GM19239 (cell line): ENCODE data around the gene PISD.
"Not testable (repeated sequence)": the region's sequence is repeated elsewhere in the genome, so short reads cannot be mapped to it uniquely, and the experiment has no call there.

ENCODE experiments used
- DNase-seq: peaks from one replicate; pipeline ENCODE4 v3.0.0; 2011; ENCODE audit warnings: low spot score; ENCODE audit not compliant: insufficient read length
- FAIRE-seq: peaks from 2 replicates; lab custom pipeline; 2011; peaks lifted over from hg19 to GRCh38; lab: Jason Lieb, UNC

The PISD gene

GRCh38 chr22:31612891-31613285, 49.1 kb downstream of the PISD start:
- no peak for DNase-seq
- FAIRE-seq, result no peak

- DNase-seq, result no peak
- FAIRE-seq, result no peak
Measured at GRCh38 chr22:31611061-31611760, 50.8 kb downstream of the PISD start.

DNA sequence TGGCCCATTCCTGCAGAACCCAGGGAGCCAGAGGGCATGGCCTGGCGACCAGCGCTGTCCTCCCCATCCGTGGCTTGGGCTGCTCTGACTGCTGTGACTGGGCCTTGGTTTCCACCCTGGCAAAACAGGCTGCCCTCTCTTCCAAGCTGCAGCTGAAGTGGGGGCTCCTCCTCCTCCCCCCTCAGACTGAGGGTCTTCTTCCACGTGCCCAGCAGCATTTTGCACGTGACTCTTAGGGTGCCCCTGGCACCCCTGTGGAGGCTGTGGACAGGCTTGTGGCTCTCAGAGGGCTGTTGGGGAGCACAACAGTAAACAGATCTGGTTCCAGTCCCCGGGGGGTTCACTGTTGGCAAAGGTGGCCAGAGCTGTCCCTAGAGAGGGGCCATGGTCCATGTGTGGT, 51.4 kb downstream of the PISD start:
- no peak for FAIRE-seq

GRCh38 chr22:31609716-31610115, 52.3 kb downstream of the PISD start:
- no peak for DNase-seq
- no peak for FAIRE-seq

More for the DNA sequence above, 51.4 kb downstream of the PISD start:
- DNase-seq, result no peak

GRCh38 chr22:31607696-31608095, 54.3 kb downstream of the PISD start:
- FAIRE-seq (no peak), DNase-seq (no peak)

DNA sequence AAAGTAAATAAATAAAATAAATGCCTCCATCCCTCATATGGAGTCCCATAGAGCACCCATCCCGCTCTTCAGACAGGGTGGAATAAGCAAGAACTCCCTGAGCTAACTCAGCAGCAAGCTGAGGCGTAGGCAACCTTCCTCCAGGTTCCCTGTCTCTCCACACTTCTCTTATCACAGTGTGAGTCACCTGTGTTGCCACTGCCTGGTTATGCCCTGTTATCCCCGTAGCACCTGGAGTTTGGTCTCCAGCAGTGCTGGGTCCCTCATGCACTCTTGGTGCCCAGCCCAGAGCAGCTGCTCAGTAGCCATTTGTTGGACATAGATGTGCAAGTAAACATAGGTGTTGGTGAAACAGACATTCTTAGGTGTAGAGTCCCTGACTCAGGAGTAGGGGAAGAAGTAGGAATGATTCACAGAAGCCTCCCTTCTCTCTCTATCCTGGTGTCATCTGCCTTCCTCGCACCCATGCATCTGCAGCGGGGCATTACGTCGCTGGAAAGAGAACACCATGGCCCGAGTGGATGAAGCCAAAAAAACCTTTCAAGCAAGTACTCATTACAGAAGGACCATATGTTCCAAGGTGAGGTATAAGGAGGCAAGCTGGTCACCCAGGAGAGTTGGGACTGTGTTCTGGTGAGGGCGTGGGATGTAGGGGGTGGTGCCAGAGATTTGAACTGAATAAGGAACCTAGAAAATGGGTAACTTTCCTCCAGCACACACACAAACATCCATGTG, 56.0 kb downstream of the PISD start:
- no peak for DNase-seq
- no peak for FAIRE-seq

DNA sequence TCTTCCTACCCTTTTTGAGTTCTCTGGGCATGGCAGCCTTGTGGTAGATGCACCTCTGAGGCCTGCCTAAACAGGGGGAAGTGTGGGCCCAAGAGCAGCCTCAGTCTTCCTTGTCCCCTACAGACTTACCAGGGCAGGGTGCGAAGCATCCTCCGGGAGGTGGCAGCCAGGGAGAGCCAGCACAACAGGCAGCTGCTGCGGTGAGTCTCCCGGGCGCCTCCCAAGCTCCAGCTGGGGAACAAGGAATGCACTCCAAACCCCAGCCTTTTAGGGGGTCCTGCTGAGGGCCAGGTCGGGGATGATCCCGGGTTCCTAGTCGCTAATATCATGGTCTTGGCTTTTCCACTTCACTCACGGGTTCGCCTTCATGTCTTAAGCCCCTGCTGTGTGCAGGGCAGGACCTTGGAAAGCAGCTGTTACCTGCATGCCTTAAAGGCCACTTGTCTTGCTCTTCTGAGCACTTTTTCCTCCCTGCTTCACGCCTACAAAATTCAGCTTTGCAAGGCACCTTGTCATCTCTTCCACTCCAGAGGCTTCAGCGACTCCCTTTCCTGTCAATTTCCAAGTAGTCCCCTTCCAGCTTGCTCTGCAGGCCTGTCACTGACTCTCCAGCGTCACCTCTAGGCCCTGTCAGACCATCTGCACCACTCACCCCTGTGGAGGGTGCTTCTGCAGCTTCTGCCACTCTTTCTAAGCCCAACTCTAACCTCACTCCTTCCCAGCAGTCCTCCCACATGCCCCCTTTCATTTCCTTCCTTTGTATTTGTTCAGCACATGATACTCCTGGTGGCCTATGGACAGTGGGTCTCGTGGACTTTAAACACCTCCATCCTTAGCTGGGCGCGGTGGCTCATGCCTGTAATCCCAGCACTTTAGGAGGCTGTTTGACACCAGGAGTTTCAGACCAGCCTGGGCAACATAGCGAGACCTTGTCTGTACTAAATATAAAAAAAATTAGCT, 57.0 kb downstream of the PISD start:
- FAIRE-seq (no peak), DNase-seq (no peak)

DNA sequence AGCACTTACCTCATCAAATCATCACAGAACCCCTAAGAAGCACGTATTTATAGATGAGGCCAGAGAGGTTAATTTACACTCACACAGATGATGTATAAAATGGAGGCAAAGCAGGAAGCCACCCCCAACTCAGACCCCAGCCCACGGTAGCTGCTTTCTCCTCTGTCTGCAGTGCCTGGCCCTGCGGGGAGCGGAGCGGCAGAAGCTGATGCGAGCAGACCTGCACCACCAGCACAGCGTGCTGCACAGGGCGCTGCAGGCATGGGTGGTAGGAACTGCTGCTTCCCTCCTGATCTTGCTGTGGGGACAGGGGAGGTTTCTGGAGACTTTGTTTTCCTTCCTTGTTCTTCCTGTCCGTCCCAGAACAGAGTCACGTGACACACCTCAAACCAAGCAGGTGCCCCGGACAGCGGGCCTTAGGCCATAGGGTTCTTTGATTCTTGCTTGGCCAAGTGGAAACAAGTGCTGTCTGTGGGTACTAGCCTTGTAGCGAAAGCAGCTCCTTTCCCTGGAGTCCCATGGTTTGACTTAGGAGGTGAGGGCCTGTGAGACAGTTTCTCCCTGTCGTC, 57.8 kb downstream of the PISD start:
- no peak for DNase-seq
- FAIRE-seq, result no peak

DNA sequence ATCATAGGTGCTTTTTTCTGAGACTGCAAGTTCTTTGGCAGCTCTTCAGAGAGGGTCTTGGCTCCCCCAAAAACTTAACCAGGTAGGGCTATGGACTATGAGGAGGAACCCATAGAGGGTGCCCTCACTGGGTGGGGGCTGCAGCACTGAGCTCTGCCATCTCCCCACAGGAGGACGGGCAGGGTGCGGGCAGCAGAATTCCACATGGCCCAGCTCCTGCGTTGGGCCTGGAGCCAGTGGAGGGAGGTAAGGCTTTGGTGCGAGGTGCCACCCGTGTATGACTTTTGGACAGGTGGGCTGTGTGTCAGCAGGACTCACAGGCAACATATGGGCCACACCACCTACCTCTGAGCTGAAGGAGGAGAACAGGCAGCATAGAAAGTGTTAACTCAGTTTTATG, 58.4 kb downstream of the PISD start:
- FAIRE-seq, result no peak
- no peak for DNase-seq

GRCh38 chr22:31603081-31603525, 58.9 kb downstream of the PISD start:
- FAIRE-seq, result no peak
- no peak for DNase-seq

GRCh38 chr22:31602259-31602952, 59.6 kb downstream of the PISD start:
- no peak for FAIRE-seq

GRCh38 chr22:31595271-31595670, 66.7 kb downstream of the PISD start:
- no peak for FAIRE-seq
- no peak for DNase-seq

More at GRCh38 chr22:31602259-31602952, 59.6 kb downstream of the PISD start:
- no peak for DNase-seq

- FAIRE-seq, DNase-seq: not testable (repeated sequence)
Measured at GRCh38 chr22:31590161-31590560, 71.9 kb downstream of the PISD start.

- no peak for DNase-seq
- FAIRE-seq, result no peak
Measured at GRCh38 chr22:31588970-31589675, 72.9 kb downstream of the PISD start.

DNA sequence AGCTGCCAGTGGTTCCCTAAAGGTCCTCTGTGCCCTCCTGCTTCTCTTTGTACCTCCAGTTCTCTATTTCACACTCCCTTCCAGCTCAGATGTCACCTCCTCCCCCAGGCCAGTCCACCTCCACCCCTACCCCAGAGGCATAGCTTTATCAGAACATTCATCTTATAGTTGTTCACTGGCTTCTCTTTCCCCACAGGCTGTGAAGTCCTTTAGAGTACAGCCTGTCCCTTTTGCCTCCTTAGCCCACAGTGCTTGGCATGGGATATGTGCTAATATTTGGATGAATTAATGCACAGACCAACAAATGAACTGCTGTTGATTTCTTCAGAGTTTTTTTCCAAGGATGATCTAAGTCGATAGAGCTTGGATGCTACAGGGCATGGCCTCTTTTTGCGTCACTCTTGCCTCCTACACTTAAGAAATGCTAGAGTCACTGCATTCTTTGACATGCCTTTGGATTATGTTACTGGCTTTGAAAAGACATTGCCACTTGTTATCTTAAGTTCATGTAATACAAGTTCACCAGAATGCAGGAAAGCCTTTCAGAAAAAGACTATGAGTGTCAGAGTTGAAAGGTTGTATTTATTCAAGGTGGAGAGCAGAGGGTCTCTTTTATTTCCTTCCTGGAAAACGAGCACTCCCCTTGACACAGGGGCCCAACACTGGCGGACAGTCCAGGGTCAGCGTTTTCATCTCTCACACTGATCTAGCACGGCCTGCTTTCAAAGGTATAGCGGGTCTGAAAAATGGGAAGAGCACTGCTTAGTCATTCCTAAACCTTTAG, 75.7 kb downstream of the PISD start:
- FAIRE-seq (no peak), DNase-seq (no peak)

DNA sequence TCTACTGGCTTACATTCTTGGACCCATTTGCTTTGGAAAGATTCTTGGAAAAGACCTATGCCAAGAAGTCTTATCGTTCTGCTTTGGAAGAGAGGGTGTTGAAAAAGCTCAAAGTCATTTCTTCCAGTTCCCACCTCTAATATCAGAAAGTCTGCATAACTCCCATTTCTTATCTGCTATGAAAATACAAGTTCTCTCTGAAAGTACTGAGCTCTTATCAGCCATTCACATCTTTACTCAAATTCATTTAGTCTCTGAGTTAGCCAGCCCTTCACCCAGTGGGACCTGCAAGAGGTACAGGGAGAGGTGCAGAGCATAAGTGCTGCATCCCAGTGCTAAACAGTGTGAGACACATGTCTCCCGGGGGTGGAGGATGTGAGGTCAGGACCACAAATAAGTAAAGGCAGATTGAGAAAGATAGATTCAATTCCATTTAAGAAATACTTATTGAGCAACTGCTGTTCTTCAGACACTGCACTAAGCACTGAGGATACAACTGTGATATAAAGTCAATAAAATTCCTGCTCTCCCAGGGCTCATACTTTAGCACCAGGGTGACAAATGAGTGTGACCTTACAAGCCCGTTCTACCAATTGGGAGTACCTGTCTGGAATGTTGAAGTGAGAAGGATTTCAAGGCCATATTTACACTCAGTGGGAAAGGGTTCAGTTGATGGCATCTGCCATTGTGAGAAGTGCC, 76.7 kb downstream of the PISD start:
- FAIRE-seq (no peak), DNase-seq (no peak)

- FAIRE-seq (no peak), DNase-seq (no peak)
Measured at GRCh38 chr22:31584804-31585160, 77.2 kb downstream of the PISD start.
